ENCODE results near the gene ZNF423.
A peak's percentile ranks its signal among the peaks of the same experiment; 100 is the strongest.

Gene ZNF423

DNA sequence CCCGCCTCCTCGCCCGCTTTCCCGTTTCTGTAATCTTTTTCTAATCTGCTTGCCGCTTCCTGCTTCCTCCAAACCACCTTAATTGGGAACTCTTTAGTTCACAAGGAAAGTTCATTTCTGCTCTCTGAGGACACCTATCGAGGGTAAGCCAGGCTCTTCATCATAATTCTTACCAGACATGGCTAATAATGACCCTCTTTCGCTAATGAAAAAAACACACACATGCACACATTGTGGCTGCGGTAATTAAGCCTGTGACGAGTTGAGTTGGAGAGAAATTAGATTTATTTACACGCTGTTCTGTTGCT, 100.6 kb downstream of the ZNF423 start:
- TF ChIP-seq, protein P1, sequence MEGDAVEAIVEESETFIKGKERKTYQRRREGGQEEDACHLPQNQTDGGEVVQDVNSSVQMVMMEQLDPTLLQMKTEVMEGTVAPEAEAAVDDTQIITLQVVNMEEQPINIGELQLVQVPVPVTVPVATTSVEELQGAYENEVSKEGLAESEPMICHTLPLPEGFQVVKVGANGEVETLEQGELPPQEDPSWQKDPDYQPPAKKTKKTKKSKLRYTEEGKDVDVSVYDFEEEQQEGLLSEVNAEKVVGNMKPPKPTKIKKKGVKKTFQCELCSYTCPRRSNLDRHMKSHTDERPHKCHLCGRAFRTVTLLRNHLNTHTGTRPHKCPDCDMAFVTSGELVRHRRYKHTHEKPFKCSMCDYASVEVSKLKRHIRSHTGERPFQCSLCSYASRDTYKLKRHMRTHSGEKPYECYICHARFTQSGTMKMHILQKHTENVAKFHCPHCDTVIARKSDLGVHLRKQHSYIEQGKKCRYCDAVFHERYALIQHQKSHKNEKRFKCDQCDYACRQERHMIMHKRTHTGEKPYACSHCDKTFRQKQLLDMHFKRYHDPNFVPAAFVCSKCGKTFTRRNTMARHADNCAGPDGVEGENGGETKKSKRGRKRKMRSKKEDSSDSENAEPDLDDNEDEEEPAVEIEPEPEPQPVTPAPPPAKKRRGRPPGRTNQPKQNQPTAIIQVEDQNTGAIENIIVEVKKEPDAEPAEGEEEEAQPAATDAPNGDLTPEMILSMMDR (IDR thresholded peaks at IDR 0.05), result no peak

DNA sequence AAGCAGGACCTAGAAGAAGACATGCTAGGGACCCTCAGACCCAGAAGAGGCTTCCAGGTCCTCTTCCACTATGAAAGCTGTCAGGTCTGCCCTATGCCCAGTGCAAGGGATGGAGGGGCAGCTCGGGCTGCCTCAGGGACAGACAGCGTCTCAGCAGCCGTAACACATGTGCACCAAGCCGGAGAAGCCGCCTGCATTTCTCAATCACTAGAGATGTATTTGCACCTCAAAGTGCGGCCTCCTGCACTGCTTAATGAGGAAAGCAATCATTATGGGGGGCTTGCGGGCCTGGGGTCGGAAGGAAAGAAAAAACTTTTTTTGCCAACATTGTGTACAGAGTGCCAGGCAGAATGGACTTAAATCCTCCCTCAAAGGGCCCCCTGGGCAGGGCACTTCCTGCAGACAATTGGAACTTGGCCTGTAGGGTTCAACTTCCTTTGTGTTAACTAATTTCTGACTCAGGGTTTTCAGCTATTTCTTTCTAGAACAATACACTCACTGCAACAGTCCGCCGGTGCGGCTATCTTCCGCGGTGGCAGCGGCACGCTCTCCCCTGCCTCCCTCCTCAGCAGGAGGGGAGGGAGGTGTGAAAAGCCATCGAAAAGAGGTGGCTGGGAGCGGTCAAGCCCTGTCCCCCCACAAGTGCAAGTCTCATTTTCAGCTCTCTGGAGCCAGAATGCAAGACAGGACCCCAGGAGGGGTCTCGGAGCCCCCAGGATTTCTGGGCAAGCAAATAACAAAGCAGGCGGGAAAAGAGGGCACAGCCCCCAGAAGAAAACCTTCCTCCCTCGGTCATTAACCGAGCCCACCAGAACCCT, 101.2 kb downstream of the ZNF423 start:
- DNase-seq (ENCODE audit: low spot score), result no peak
- H3K4me3 ChIP-seq, result peak overlapping the region; percentile 62
- H3K27ac ChIP-seq, result peak overlapping the region in 1 of 2 donors; percentile 58
- TF ChIP-seq, protein P1 (IDR thresholded peaks at IDR 0.05), result no peak

More for the DNA sequence above, 100.6 kb downstream of the ZNF423 start:
- Histone ChIP-seq H3K4me3 (peak overlapping the region; percentile 62), H3K27ac (peak overlapping the region in 1 of 2 donors; percentile 58)
- no peak for DNase-seq (ENCODE audit: low spot score)

DNA sequence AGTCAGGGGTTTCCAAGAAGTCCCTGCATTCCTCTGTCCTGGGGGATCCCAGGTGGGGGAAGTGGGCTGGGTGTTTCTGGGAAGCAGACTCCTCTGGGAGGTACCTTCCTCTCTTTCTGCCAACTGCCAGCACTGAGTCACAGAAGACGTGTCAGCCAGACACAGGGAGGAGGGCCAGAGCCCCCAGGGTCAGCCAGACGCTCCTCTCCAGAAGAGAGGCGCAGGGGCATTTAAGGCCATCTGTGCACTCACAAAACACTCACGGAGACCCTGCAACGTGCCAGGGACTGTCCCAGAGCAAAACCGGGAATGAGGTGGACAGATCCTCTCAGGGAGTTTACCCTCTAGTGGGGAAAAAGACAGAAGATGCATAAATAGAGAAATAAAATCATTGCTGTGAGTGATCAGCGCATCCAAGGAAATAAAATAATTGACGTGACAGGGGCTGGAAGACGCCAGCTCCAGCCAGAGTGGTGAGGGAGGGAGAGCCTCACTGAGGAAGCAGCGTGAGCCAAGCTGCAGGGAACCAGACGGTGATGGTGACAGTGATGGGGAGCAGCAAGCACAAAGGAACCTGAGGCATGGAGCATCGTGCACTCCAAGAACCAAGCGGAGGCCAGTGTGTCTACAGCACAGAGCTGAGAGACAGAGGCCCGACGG, 105.4 kb downstream of the ZNF423 start:
- Histone ChIP-seq H3K27ac (no peak overlapping the region), H3K4me3 (no peak overlapping the region)
- TF ChIP-seq, protein P1 (IDR thresholded peaks at IDR 0.05), result no peak
- no peak for DNase-seq (ENCODE audit: low spot score)

DNA sequence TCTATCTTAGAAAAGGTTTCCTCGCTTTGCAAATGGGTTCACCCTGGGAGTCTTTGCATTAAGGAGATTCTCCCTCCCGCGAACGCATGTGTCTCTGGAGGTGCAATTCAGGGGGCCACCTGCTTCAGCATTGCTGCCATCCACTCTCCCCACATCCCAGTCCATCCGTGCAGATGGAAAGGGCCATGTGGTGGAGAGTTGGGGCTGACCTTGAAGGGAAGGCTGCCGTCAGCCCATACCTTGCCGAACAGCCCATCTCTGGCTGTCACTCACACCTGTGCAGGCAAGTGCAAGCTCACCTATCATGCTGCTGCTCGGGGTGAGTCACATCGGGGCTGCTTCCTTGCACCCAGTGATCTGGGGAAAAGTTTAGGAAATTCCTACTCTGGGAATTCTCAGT, 106.1 kb downstream of the ZNF423 start:
- Histone ChIP-seq H3K4me3 (no peak overlapping the region), H3K27ac (no peak overlapping the region)
- TF ChIP-seq, protein P1 (IDR thresholded peaks at IDR 0.05), result no peak
- DNase-seq (ENCODE audit: low spot score), result no peak

DNA sequence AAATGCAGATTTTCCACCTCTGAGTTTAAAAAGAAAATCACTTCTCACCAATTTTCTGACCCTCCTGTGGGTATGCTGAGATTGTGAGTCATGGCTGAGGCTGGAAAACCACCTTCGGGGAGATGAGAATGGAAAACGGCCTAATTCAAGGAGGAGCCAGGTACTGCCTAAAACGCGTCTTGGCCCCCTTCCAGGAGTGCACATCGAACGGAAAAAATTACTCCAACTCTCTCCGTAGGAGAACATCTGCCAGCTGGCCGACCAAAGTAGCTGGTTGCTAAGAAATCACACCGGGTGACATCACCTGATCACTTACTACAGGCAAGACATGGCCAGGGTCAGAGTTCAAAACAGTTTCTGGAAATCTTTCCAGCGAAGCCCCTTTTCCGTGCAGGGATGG, 107.6 kb downstream of the ZNF423 start:
- TF ChIP-seq, protein P1 (IDR thresholded peaks at IDR 0.05), result no peak
- no peak for DNase-seq (ENCODE audit: low spot score)

DNA sequence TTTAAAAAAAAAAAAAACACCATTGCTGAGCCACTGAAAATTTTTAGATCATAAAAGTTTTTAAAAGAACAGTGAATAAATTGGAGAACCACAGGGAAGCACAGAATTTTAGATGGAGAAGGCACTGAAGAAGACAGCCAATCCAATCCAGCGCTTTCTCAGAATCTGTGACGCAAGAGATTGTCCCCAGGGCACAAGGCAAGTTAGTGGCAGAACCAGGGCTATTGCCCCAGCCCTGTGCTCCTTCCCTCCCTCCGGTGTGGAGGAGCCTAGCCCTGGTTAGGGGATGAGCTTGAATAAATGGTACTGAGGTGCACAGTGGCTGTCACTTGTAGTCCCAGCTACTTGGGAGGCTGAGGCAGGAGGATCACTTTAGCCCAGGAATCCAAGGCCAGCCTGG, 108.3 kb downstream of the ZNF423 start:
- DNase-seq (ENCODE audit: low spot score), result no peak
- H3K4me3 ChIP-seq, result no peak overlapping the region
- TF ChIP-seq, protein P1 (IDR thresholded peaks at IDR 0.05), result no peak
- H3K27ac ChIP-seq, result no peak overlapping the region

More for the DNA sequence above, 107.6 kb downstream of the ZNF423 start:
- Histone ChIP-seq H3K4me3 (no peak overlapping the region), H3K27ac (no peak overlapping the region)

DNA sequence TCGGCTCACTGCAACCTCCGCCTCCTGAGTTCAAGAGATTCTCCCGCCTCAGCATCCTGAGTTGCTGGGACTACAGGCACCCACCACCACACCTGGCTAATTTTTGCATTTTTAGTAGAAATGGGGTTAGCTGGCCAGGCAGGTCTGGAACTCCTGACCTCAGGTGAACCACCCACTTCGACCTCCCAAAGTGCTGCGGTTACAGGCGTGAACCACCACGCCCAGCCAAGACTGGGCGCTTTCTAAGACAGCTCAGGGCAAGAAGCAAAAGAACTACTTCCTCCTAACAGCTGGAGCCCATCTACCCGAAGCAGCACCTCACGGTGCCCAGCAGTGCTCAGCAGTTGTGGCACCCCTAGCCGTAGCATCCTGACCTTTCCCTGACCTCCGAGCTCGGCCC, 109.4 kb downstream of the ZNF423 start:
- Histone ChIP-seq H3K4me3 (no peak overlapping the region), H3K27ac (no peak overlapping the region)
- TF ChIP-seq, protein P1 (IDR thresholded peaks at IDR 0.05), result no peak
- no peak for DNase-seq (ENCODE audit: low spot score)
